Spleen (tissue), 7 donors: ENCODE measurements around the gene CACNA1C.
A peak's percentile ranks its signal among the peaks of the same experiment; 100 is the strongest.

Source experiments
- CTCF ChIP-seq, 11 experiments: fragments of 200-600 bp in 7 of 11; fragments of 450-650 bp in 4 of 11; sonication (generic) in 4 of 11; IDR thresholded peaks in 8 of 11; conservative IDR thresholded peaks in 3 of 11; 1 replicate in 7 of 11; 2 replicates in 4 of 11; pipeline versions ENCODE4 v1.4.0 to v1.8.0; 2016 to 2021; ENCODE audit warnings: antibody characterized with exemption in 11 of 11, inconsistent platforms in 4 of 11, mild to moderate bottlenecking in 1 of 11
- POLR2AphosphoS5 ChIP-seq, 3 donors: sonication (generic); formaldehyde crosslinking; IDR thresholded peaks; one replicate each; pipeline ENCODE4 v1.5.1; 2017; ENCODE audit warnings: antibody characterized with exemption in 3 of 3
- donor health status: DM: no; HTN: no; CAD: no; lungs with moderate emphysema.
- donor health status: DM: no; HTN: no; CAD: no.
- donor health status: DM: no; HTN: no; CAD: no.

GRCh38 chr12:2693244-2693860, 640.6 kb downstream of the CACNA1C start:
- TF ChIP-seq CTCF (IDR thresholded peaks at IDR 0.05 in 8 of 11, conservative IDR thresholded peaks at IDR 0.05 in 3 of 11) = peak in 1 of 11 experiments; percentile 19
- TF ChIP-seq POLR2AphosphoS5 (IDR thresholded peaks at IDR 0.05) = no peak
